NCI-H748 (cell line): ENCODE measurements around the gene CCL19.
A peak's percentile ranks its signal among the peaks of the same experiment; 100 is the strongest.

ENCODE experiments used
- DNase-seq: peaks from one replicate; lab custom pipeline; 2025; ENCODE audit not compliant: unreplicated experiment; lab: John Stamatoyannopoulos, UW

Gene CCL19

GRCh38 chr9:34701023-34701768, 10.1 kb upstream of the CCL19 start:
- DNase-seq: peak; percentile 82

- no peak for DNase-seq
Observed at GRCh38 chr9:34694811-34695210, 3.7 kb upstream of the CCL19 start.

GRCh38 chr9:34693560-34693959, 2.5 kb upstream of the CCL19 start:
- DNase-seq: no peak

- DNase-seq: no peak
Observed at GRCh38 chr9:34691936-34692315, 850 bp upstream of the CCL19 start.

- DNase-seq: no peak
Observed at GRCh38 chr9:34689512-34689911, 1.6 kb downstream of the CCL19 start.

GRCh38 chr9:34689116-34689470, 2.0 kb downstream of the CCL19 start:
- DNase-seq: no peak

GRCh38 chr9:34688329-34689115, 2.6 kb downstream of the CCL19 start:
- DNase-seq: no peak

GRCh38 chr9:34687276-34688030, 3.6 kb downstream of the CCL19 start:
- no peak for DNase-seq

GRCh38 chr9:34686732-34687131, 4.3 kb downstream of the CCL19 start:
- DNase-seq: no peak

- no peak for DNase-seq
Observed at GRCh38 chr9:34686231-34686630, 4.8 kb downstream of the CCL19 start.

GRCh38 chr9:34685591-34685990, 5.5 kb downstream of the CCL19 start:
- DNase-seq: no peak

GRCh38 chr9:34684816-34685215, 6.3 kb downstream of the CCL19 start:
- DNase-seq: no peak

- DNase-seq: no peak
Observed at GRCh38 chr9:34684145-34684544, 6.9 kb downstream of the CCL19 start.

GRCh38 chr9:34675869-34676268, 15.2 kb downstream of the CCL19 start:
- no peak for DNase-seq

- peak; percentile 81 for DNase-seq
Observed at GRCh38 chr9:34675048-34675714, 15.9 kb downstream of the CCL19 start.

- DNase-seq: no peak
Observed at GRCh38 chr9:34674440-34674839, 16.6 kb downstream of the CCL19 start.

GRCh38 chr9:34671307-34671706, 19.8 kb downstream of the CCL19 start:
- no peak for DNase-seq

- DNase-seq: no peak
Observed at GRCh38 chr9:34669809-34670562, 21.1 kb downstream of the CCL19 start.

GRCh38 chr9:34665381-34666250, 25.5 kb downstream of the CCL19 start:
- DNase-seq: peak; percentile 97

GRCh38 chr9:34665067-34665380, 26.1 kb downstream of the CCL19 start:
- no peak for DNase-seq
